Body of pancreas (tissue), 4 donors: ENCODE results near the gene ANP32A. TPM values are rescaled to one million over a fixed set of nuclear protein-coding genes. Genes with fewer than 3 reads are reported as not detected.
A peak's percentile ranks its signal among the peaks of the same experiment; 100 is the strongest.

ENCODE experiments used
- ATAC-seq: fragments of 150-250 bp; one replicate; pipeline ENCODE4 v1.9.1; 2016
- DNase-seq, 4 donors: peaks; one replicate each; pipeline ENCODE4 v3.0.0-alpha.2; 2019
- H3K27ac ChIP-seq, 4 donors: fragments of 200-600 bp; sonication (generic); 1 replicate in 3 of 4; 2 replicates in 1 of 4; pipeline versions ENCODE4 v1.5.1 to v1.6.1; 2016 to 2019; ENCODE audit warnings: mild to moderate bottlenecking in 1 of 4, mixed read lengths in 1 of 4, moderate library complexity in 1 of 4
- H3K27me3 ChIP-seq, 2 donors: fragments of 200-600 bp; sonication (generic); one replicate each; pipeline ENCODE4 v1.6.0; 2016; ENCODE audit warnings: mild to moderate bottlenecking in 1 of 2
- H3K36me3 ChIP-seq, 2 donors: fragments of 200-600 bp; sonication (generic); replicated peaks in 1 of 2; 2 replicates each; pipeline ENCODE4 v1.5.1; 2016; ENCODE audit warnings: low read depth in 2 of 2; ENCODE audit not compliant: insufficient read depth in 1 of 2
- H3K4me1 ChIP-seq: fragments of 200-600 bp; sonication (generic); one replicate; pipeline ENCODE4 v1.6.0; 2016
- H3K4me3 ChIP-seq, 2 donors: fragments of 200-600 bp; sonication (generic); 1 replicate in 1 of 2; 2 replicates in 1 of 2; pipeline ENCODE4 v1.5.1; 2016 to 2019
- H3K9me3 ChIP-seq, 3 donors: fragments of 200-600 bp; sonication (generic); 1 replicate in 2 of 3; 2 replicates in 1 of 3; pipeline ENCODE4 v1.5.1; 2016
- POLR2A ChIP-seq, 3 donors: fragments of 450-650 bp; IDR thresholded peaks; one replicate each; pipeline ENCODE4 v1.6.1; 2016; ENCODE audit warnings: antibody characterized with exemption in 3 of 3, mild to moderate bottlenecking in 2 of 3
- WGBS, 2 donors: methylation state at CpG; one replicate each; pipeline ENCODE4 v1.1.5; 2017; 5-methylcytosine and 5-hydroxymethylcytosine counted together
- intact Hi-C: fragments of 100-400 bp; cut with DNase I; formaldehyde crosslinking; loops from one replicate; pipeline ENCODE4 v1.15.1; 2023
- total RNA-seq, 2 donors: library from RNA; depleted of rRNA; stranded (reverse); fragments of >200 nt; gene quantifications; one replicate each; pipeline ENCODE4 v1.1.0, GENCODE V29; 2016
- TF ChIP-seq, protein P1 (sequence below), 7 experiments: fragments of 450-650 bp in 4 of 7; fragments of 200-600 bp in 3 of 7; sonication (generic) in 3 of 7; IDR thresholded peaks; one replicate each; pipeline ENCODE4 v1.5.1; 2016 to 2019; ENCODE audit warnings: antibody characterized with exemption in 7 of 7

Gene ANP32A
- total RNA-seq, 2 donors from 2014 or later: 27.7 to 37.4 TPM

DNA sequence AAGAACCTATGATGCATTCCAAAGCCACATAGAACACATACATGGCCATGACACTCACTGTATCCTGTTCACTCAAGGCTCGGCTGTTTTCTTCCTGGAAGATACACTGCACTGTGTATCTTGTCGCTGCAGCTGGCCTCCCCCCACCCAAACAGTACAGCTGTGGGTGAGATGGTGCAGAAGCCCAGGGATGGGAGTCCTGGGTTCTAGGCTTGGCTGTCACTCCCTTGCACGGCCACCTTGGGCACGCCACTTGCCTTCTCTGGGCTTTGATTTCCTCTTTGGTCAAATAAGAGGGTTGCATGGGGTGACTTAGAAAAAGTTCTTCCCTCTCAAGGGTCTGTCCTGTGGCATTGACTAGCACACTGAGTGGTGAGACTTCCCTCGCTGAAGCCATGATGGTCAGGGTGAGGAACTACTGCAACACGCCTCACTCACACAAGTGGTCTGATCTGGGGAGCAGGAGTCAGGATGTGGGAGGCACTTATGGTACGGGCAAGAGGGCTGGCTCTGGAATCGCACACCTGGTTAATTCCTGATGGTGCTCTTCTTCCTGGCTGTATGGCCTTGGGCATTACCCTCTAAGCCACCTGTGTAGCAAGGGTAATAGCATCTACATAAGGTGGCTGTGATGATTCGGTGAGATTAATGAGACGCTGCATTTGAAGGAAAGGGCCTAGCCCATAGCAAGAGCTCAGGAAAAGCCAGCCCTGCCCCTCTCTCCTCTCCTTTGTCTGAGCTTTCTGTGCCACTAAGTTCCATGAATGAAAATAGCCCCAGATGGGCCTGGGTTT lies 44.0 kb downstream of the ANP32A start:
- intact Hi-C loops: no loop called here
- no peaks in the 10 kb centered on the region for H3K9me3 ChIP-seq
- ATAC-seq (no peak), DNase-seq (no peak)
- peak overlapping the region in 1 of 4 donors; percentile 34 for H3K27ac ChIP-seq
- H3K27me3 ChIP-seq: no peaks in the 10 kb centered on the region
- no peak for TF ChIP-seq POLR2A (IDR thresholded peaks at IDR 0.05)
- TF ChIP-seq, protein P1, sequence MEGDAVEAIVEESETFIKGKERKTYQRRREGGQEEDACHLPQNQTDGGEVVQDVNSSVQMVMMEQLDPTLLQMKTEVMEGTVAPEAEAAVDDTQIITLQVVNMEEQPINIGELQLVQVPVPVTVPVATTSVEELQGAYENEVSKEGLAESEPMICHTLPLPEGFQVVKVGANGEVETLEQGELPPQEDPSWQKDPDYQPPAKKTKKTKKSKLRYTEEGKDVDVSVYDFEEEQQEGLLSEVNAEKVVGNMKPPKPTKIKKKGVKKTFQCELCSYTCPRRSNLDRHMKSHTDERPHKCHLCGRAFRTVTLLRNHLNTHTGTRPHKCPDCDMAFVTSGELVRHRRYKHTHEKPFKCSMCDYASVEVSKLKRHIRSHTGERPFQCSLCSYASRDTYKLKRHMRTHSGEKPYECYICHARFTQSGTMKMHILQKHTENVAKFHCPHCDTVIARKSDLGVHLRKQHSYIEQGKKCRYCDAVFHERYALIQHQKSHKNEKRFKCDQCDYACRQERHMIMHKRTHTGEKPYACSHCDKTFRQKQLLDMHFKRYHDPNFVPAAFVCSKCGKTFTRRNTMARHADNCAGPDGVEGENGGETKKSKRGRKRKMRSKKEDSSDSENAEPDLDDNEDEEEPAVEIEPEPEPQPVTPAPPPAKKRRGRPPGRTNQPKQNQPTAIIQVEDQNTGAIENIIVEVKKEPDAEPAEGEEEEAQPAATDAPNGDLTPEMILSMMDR (IDR thresholded peaks at IDR 0.05): no peak
- no peaks in the 10 kb centered on the region for H3K4me1 ChIP-seq
- no peak overlapping the region for H3K4me3 ChIP-seq
- WGBS, 2 donors: 86 to 88% methylated on average over 10 of the region's 10 CpGs
- peaks cover 0 to 5% of the 10 kb centered on the region in 2 donors for H3K36me3 ChIP-seq

DNA sequence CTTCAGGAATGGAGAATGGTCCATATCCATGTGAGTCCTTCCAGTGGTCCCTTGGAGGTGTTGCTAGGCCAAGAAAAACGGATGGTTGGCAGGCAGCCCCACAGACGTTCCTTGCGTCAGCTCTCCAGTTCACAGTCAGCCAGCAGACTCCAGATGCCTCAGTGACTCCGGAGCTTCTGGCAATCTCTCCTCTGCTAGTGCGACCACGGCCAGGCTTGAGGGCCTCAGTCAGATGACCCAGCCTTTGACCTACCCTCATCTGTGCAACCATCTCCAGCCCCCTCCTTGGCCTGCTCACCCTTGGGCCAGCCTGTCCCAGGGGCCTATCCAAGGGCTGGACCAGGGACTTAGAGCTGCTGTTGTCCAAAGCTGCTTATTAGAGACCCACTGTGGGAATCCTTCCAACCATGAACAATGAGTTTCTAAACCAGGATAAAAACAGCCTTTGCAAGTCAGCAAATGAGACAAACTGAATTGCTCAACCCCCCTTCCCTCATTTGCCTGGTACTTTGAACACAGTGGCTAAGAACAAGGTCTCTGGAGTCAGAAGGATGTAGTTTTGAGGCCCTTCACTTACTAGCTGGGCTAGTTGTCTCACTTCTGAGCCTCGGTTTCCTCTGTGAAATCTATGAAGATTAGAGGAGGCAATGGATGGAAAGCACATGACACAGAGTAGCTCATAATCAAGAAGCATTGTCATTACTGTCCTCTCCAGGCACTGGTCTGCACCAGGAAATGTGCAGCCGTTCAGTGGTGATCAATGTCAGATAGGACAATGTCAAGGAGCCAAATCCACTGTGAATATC lies 44.8 kb downstream of the ANP32A start:
- H3K4me1 ChIP-seq: no peaks in the 10 kb centered on the region
- intact Hi-C loops: no loop called here
- DNase-seq: peak; percentile 29 to 59 (median 48)
- no peaks in the 10 kb centered on the region for H3K9me3 ChIP-seq
- no peaks in the 10 kb centered on the region for H3K27me3 ChIP-seq
- TF ChIP-seq, protein P1 (IDR thresholded peaks at IDR 0.05): no peak
- TF ChIP-seq POLR2A (IDR thresholded peaks at IDR 0.05): no peak
- H3K4me3 ChIP-seq: no peak overlapping the region
- H3K27ac ChIP-seq: peak overlapping the region in 1 of 4 donors; percentile 34
- peaks cover 0 to 5% of the 10 kb centered on the region in 2 donors for H3K36me3 ChIP-seq
- WGBS, 2 donors: 59 to 64% methylated on average over 6 to 8 of the region's 8 CpGs
- peak; percentile 69 for ATAC-seq

DNA sequence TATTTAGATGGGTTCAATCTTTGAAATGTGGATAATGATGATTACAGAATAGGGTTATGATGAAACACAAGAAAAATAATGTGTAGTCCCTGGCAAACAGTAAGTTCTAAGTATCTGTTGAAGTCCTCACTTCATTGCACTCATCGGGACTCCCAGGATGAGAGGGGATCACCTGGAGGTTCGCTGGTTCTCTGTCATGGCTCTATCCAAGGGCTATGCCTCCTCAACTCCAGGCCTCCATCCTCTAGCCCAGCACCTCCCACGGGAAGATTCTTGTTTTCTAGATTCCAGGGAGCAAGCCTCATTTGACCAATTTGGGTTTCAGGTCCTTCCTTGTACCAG lies 45.5 kb downstream of the ANP32A start:
- 93% methylated on average over 3 of the region's 3 CpGs for WGBS, 2 donors
- Histone ChIP-seq H3K4me3 (no peak overlapping the region), H3K4me1 (no peaks in the 10 kb centered on the region), H3K36me3 (peaks cover 0 to 5% of the 10 kb centered on the region in 2 donors), H3K27me3 (no peaks in the 10 kb centered on the region), H3K9me3 (no peaks in the 10 kb centered on the region), H3K27ac (peak overlapping the region in 1 of 4 donors; percentile 34)
- TF ChIP-seq, protein P1 (IDR thresholded peaks at IDR 0.05): no peak
- no peak for TF ChIP-seq POLR2A (IDR thresholded peaks at IDR 0.05)
- intact Hi-C loops: no loop called here
- DNase-seq: no peak
- ATAC-seq: no peak

DNA sequence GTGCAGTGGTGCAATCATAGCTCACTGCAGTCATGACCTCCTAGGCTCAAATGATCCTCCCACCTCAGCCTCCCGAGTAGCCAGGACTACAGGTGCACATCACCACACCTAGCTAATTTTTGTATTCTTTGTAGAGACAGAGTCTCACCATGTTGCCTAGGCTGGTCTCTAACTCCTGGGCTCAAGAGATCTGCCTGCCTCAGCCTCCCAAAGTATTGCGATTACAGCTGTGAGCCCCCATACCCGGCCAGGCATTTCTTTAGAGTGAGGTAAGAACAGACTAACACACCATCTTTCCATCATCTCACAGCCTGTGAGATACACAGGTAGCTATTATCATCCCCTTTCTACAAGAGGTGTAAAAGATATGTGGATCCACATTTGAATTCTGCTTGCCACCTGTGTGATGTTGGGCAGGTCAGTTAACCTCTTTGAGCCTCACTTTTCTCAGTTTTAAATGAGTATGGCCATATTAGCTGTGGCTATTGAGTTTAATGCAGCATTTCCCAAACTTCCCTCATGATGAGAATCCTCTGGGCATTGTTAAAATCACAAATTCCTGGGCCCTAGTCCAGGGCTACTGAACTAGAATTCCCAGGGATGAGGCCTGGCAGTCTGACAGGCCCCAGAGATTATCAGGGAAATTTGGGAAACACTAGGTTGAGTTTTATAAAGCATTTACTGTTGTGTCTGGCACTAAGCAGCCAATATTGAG lies 46.0 kb downstream of the ANP32A start:
- Histone ChIP-seq H3K4me3 (no peak overlapping the region), H3K27me3 (no peaks in the 10 kb centered on the region), H3K9me3 (no peaks in the 10 kb centered on the region), H3K36me3 (peaks cover 0 to 2% of the 10 kb centered on the region in 2 donors), H3K27ac (no peak overlapping the region), H3K4me1 (no peaks in the 10 kb centered on the region)
- TF ChIP-seq POLR2A (IDR thresholded peaks at IDR 0.05): no peak
- TF ChIP-seq, protein P1 (IDR thresholded peaks at IDR 0.05): no peak
- WGBS, 2 donors: 90 to 97% methylated on average over 3 of the region's 3 CpGs
- ATAC-seq (no peak), DNase-seq (no peak)
- intact Hi-C loops: no loop called here
